ENCODE results near the gene HP. TPM values are rescaled to one million over a fixed set of nuclear protein-coding genes. Genes with fewer than 3 reads are reported as not detected.

HP gene
- total and polyA plus RNA-seq, 2 of the 13 experiments (the other 11 are each of a cell fraction or from before 2014, with no cell fraction given) = 387 to 524 TPM

GRCh38 chr16:72072514-72073342, 18.4 kb downstream of the HP start (continued):
- TF ChIP-seq ZBTB25 (CRISPR knock-in tag; IDR thresholded peaks at IDR 0.05) = 0 out of 2 replicates have a peak, but pooled peaks have one; percentile 50
- TF ChIP-seq MTA3 (CRISPR knock-in tag; IDR thresholded peaks at IDR 0.05) = no peak
- no peak for TF ChIP-seq ZNF260 (CRISPR knock-in tag; IDR thresholded peaks at IDR 0.05; ENCODE audit: borderline replicate concordance, low read depth)
- TF ChIP-seq SYNCRIP (IDR thresholded peaks at IDR 0.05; ENCODE audit: insufficient read depth, low read depth, low read length) = no peak
- no peak for TF ChIP-seq FOXC1 (CRISPR knock-in tag; IDR thresholded peaks at IDR 0.05; ENCODE audit: borderline replicate concordance)
- TF ChIP-seq ETV6 (CRISPR knock-in tag; conservative IDR thresholded peaks at IDR 0.05) = 0 out of 2 replicates have a peak, but pooled peaks have one; percentile 40
- TF ChIP-seq, protein P1, sequence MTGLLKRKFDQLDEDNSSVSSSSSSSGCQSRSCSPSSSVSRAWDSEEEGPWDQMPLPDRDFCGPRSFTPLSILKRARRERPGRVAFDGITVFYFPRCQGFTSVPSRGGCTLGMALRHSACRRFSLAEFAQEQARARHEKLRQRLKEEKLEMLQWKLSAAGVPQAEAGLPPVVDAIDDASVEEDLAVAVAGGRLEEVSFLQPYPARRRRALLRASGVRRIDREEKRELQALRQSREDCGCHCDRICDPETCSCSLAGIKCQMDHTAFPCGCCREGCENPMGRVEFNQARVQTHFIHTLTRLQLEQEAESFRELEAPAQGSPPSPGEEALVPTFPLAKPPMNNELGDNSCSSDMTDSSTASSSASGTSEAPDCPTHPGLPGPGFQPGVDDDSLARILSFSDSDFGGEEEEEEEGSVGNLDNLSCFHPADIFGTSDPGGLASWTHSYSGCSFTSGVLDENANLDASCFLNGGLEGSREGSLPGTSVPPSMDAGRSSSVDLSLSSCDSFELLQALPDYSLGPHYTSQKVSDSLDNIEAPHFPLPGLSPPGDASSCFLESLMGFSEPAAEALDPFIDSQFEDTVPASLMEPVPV (CRISPR knock-in tag; IDR thresholded peaks at IDR 0.05) = no peak
- TF ChIP-seq ZNF629 (CRISPR knock-in tag; conservative IDR thresholded peaks at IDR 0.05) = peak; percentile 27; the same call in 1 of the 2 replicates
- no peak for TF ChIP-seq MEIS1 (CRISPR knock-in tag; IDR thresholded peaks at IDR 0.05; ENCODE audit: borderline replicate concordance)
- TF ChIP-seq PAX8 (CRISPR knock-in tag; IDR thresholded peaks at IDR 0.05; ENCODE audit: borderline replicate concordance) = no peak
- TF ChIP-seq, protein P2, sequence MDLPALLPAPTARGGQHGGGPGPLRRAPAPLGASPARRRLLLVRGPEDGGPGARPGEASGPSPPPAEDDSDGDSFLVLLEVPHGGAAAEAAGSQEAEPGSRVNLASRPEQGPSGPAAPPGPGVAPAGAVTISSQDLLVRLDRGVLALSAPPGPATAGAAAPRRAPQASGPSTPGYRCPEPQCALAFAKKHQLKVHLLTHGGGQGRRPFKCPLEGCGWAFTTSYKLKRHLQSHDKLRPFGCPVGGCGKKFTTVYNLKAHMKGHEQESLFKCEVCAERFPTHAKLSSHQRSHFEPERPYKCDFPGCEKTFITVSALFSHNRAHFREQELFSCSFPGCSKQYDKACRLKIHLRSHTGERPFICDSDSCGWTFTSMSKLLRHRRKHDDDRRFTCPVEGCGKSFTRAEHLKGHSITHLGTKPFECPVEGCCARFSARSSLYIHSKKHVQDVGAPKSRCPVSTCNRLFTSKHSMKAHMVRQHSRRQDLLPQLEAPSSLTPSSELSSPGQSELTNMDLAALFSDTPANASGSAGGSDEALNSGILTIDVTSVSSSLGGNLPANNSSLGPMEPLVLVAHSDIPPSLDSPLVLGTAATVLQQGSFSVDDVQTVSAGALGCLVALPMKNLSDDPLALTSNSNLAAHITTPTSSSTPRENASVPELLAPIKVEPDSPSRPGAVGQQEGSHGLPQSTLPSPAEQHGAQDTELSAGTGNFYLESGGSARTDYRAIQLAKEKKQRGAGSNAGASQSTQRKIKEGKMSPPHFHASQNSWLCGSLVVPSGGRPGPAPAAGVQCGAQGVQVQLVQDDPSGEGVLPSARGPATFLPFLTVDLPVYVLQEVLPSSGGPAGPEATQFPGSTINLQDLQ (CRISPR knock-in tag; IDR thresholded peaks at IDR 0.05) = no peak
- TF ChIP-seq, protein P3, sequence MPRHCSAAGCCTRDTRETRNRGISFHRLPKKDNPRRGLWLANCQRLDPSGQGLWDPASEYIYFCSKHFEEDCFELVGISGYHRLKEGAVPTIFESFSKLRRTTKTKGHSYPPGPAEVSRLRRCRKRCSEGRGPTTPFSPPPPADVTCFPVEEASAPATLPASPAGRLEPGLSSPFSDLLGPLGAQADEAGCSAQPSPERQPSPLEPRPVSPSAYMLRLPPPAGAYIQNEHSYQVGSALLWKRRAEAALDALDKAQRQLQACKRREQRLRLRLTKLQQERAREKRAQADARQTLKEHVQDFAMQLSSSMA (CRISPR knock-in tag; IDR thresholded peaks at IDR 0.05) = no peak
- peak; percentile 91 for TF ChIP-seq GATAD2A (CRISPR knock-in tag; IDR thresholded peaks at IDR 0.05)
- no peak for TF ChIP-seq KDM4B (CRISPR knock-in tag; IDR thresholded peaks at IDR 0.05)
- no peak for TF ChIP-seq CBFB (CRISPR knock-in tag; IDR thresholded peaks at IDR 0.05)
- no peak for TF ChIP-seq ZNF572 (CRISPR knock-in tag; IDR thresholded peaks at IDR 0.05)
- TF ChIP-seq ZNF224 (CRISPR knock-in tag; IDR thresholded peaks at IDR 0.05) = no peak
- no peak for TF ChIP-seq ZNF83 (CRISPR knock-in tag; IDR thresholded peaks at IDR 0.05; ENCODE audit: borderline replicate concordance)
- TF ChIP-seq CREB1 (IDR thresholded peaks at IDR 0.05) = no peak
- TF ChIP-seq CREB1 (CRISPR knock-in tag; IDR thresholded peaks at IDR 0.05) = no peak
- TF ChIP-seq PHF21A (CRISPR knock-in tag; IDR thresholded peaks at IDR 0.05) = peak; percentile 96
- no peak for TF ChIP-seq DPF2 (CRISPR knock-in tag; IDR thresholded peaks at IDR 0.05; ENCODE audit: borderline replicate concordance, low read depth)
- no peak for TF ChIP-seq CBX1 (IDR thresholded peaks at IDR 0.05; ENCODE audit: low read depth)
- TF ChIP-seq TCF12 (IDR thresholded peaks at IDR 0.05) = no peak
- no peak for TF ChIP-seq TCF12 (CRISPR knock-in tag; IDR thresholded peaks at IDR 0.05)
- no peak for TF ChIP-seq ATF7-NPFF (CRISPR knock-in tag; IDR thresholded peaks at IDR 0.05; ENCODE audit: low read depth)

Measured in HepG2 (cell line).